ENCODE results near the gene TP53I11.

TP53I11 gene

GRCh38 chr11:44964526-44965209, 14.0 kb upstream of the TP53I11 start:
- H3K9me3 Mint-ChIP-seq = no peaks in the 10 kb centered on the region
- H3K4me3 Mint-ChIP-seq = no peak overlapping the region
- no peak overlapping the region for H3K27ac Mint-ChIP-seq
- H3K36me3 Mint-ChIP-seq (ENCODE audit: low read depth) = no peaks in the 10 kb centered on the region
- DNase-seq = no peak
- TF ChIP-seq CTCF (IDR thresholded peaks at IDR 0.05) = no peak
- H3K4me1 Mint-ChIP-seq = peaks cover 56% of the 10 kb centered on the region
- peaks cover 10% of the 10 kb centered on the region for H3K27me3 Mint-ChIP-seq (ENCODE audit: low read depth, poor library complexity)

- Mint-ChIP-seq H3K9me3 (no peaks in the 10 kb centered on the region), H3K4me1 (peaks cover 59% of the 10 kb centered on the region), H3K36me3 (ENCODE audit: low read depth) (no peaks in the 10 kb centered on the region), H3K27ac (peak overlapping the region; percentile 68), H3K4me3 (no peak overlapping the region), H3K27me3 (ENCODE audit: low read depth, poor library complexity) (peaks cover 11% of the 10 kb centered on the region)
- no peak for DNase-seq
- TF ChIP-seq CTCF (IDR thresholded peaks at IDR 0.05) = no peak
These were observed 13.3 kb upstream of the TP53I11 start for GRCh38 chr11:44963948-44964347.

GRCh38 chr11:44963136-44963535, 12.5 kb upstream of the TP53I11 start:
- peaks cover 61% of the 10 kb centered on the region for H3K4me1 Mint-ChIP-seq
- no peak for TF ChIP-seq CTCF (IDR thresholded peaks at IDR 0.05)
- no peaks in the 10 kb centered on the region for H3K9me3 Mint-ChIP-seq
- H3K36me3 Mint-ChIP-seq (ENCODE audit: low read depth) = no peaks in the 10 kb centered on the region
- H3K4me3 Mint-ChIP-seq = no peak overlapping the region
- H3K27ac Mint-ChIP-seq = no peak overlapping the region
- DNase-seq = no peak
- peaks cover 11% of the 10 kb centered on the region for H3K27me3 Mint-ChIP-seq (ENCODE audit: low read depth, poor library complexity)

GRCh38 chr11:44962464-44962863, 11.8 kb upstream of the TP53I11 start:
- H3K9me3 Mint-ChIP-seq = no peaks in the 10 kb centered on the region
- DNase-seq = no peak
- H3K36me3 Mint-ChIP-seq (ENCODE audit: low read depth) = no peaks in the 10 kb centered on the region
- H3K27ac Mint-ChIP-seq = no peak overlapping the region
- peaks cover 12% of the 10 kb centered on the region for H3K27me3 Mint-ChIP-seq (ENCODE audit: low read depth, poor library complexity)
- no peak for TF ChIP-seq CTCF (IDR thresholded peaks at IDR 0.05)
- no peak overlapping the region for H3K4me3 Mint-ChIP-seq
- peaks cover 60% of the 10 kb centered on the region for H3K4me1 Mint-ChIP-seq

- no peak overlapping the region for H3K27ac Mint-ChIP-seq
- peaks cover 70% of the 10 kb centered on the region for H3K4me1 Mint-ChIP-seq
- H3K27me3 Mint-ChIP-seq (ENCODE audit: low read depth, poor library complexity) = peaks cover 24% of the 10 kb centered on the region
- no peak for DNase-seq
- H3K4me3 Mint-ChIP-seq = no peak overlapping the region
- H3K36me3 Mint-ChIP-seq (ENCODE audit: low read depth) = no peaks in the 10 kb centered on the region
- H3K9me3 Mint-ChIP-seq = no peaks in the 10 kb centered on the region
- no peak for TF ChIP-seq CTCF (IDR thresholded peaks at IDR 0.05)
These were observed 9.6 kb upstream of the TP53I11 start for GRCh38 chr11:44960200-44960845.

- Mint-ChIP-seq H3K36me3 (ENCODE audit: low read depth) (no peaks in the 10 kb centered on the region), H3K4me1 (peaks cover 70% of the 10 kb centered on the region), H3K4me3 (no peak overlapping the region), H3K9me3 (no peaks in the 10 kb centered on the region), H3K27ac (no peak overlapping the region), H3K27me3 (ENCODE audit: low read depth, poor library complexity) (peaks cover 27% of the 10 kb centered on the region)
- TF ChIP-seq CTCF (IDR thresholded peaks at IDR 0.05) = no peak
- DNase-seq = no peak
These were observed 8.4 kb upstream of the TP53I11 start for GRCh38 chr11:44959064-44959463.

All from nephron progenitor cell (in vitro differentiated cells).